GM21576 (cell line): ENCODE results near the gene SNRPE.
A peak's percentile ranks its signal among the peaks of the same experiment; 100 is the strongest.
"Not testable (repeated sequence)": the region's sequence is repeated elsewhere in the genome, so short reads cannot be mapped to it uniquely, and the experiment has no call there.

Experiments used
- ATAC-seq: cut with Tn5 transposase; IDR thresholded peaks from one replicate; pipeline ENCODE4 v1.9.1; 2021; ENCODE audit warnings: mild to moderate bottlenecking, moderate library complexity; ENCODE audit not compliant: unreplicated experiment

SNRPE gene

DNA sequence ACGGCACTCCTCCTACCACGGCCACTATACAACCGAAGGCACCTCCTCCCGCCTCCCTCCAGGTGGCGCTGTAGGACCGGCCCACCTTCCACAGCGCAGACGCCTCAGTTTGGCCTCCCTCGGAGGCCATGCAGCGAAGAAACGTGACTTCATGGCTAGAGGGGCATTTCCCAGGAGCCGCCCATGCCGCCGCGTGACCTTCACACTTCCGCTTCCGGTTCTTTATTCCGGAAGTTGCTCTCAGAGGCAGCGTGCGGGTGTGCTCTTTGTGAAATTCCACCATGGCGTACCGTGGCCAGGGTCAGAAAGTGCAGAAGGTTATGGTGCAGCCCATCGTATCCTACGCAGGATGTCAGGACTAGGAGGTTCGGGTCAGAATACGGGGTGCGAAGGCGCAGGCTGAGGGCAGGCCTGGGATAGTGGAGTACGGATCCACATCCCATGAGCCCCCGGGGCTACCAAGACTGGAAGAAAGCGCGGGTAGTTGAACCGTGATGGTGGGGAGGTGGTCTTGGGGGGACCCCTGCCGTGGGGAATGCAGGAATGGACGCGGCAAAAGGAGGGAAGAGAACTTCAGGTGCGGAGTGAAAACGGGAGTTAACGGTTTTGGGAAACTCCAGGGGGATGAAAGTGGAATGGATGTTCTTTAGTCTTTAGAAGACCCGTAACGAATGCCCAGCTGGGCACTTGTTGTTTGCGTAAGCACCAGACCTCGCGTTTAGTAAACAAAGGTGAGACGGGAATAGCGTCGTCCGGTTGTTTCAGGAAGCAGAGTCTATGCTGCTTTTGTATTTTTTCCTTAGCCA is at the start of gene SNRPE:
TSS of gene SNRPE (plus strand) at position 221 of the 806 bp plus-strand sequence. CDS start at position 282, 61 bp downstream.
- peak; percentile 97 for ATAC-seq

DNA sequence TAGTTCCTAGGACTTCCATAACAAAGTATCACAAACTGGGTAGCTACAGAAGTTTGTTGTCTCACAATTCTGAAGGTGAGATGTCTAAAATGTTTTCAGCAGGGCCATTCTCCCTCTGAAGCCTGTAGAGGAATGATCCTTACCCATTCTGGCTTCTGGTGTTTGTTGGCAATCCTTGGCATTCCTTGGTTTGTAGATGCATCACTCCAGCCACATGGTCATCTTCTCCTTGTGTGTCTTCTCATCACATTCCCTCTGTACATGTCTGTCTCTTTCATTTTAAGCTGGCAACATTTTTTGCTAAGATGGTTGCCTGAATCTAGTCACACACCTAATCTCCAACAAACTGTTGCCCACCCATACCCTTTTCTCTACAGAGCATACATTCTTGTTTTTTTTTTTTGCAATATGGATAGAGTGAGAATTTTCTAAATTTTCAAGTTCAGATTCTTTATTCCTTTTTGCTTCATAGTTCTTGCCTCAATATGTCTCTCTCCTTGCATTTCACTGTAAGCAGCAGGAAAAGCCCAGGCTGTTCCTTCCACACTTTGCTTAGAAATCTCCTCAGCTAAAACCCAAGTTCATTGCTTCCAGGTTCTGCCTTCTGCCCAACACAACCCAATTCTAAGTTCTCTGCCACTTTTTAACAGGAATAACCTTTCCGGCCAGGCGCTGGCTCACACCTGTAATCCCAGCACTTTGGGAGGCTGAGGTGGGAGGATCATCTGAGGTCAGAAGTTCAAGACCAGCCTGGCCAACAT is 47.6 kb upstream of the SNRPE start:
- ATAC-seq, result no peak

DNA sequence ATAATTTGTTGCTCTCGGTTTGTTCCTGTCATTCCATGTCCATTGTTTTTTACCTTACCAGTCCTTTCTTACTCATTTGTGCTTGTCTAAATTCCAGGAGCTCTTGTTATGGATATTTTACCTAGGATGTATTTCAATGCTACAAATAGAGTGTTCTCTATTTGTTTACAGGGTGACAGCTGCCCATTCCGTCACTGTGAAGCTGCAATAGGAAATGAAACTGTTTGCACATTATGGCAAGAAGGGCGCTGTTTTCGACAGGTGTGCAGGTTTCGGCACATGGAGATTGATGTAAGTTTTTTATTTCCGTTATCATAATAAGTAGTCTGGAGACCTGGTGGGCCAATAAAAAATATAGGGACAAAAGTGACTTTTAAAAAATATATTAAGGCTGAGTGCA is 43.0 kb upstream of the SNRPE start:
- no peak for ATAC-seq

DNA sequence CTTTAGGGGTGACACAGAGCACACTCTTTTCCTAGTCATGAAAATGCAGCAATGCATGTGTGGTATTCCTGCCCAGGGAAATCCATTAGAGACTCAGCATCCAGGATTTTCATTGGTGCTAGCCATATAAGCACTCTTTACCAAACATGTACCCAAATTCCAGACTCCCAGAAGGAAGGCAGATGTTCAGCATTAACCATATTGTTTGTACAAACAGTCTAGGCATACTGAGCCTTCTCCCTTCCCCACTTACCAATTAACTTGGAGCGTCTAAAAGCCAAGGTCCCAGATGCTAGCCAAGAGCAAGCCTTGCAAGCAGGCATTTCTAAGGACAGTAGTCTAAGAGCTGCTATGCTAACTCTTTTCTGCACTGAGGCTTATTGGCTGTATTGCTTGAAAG is 38.1 kb upstream of the SNRPE start:
- ATAC-seq, result no peak

DNA sequence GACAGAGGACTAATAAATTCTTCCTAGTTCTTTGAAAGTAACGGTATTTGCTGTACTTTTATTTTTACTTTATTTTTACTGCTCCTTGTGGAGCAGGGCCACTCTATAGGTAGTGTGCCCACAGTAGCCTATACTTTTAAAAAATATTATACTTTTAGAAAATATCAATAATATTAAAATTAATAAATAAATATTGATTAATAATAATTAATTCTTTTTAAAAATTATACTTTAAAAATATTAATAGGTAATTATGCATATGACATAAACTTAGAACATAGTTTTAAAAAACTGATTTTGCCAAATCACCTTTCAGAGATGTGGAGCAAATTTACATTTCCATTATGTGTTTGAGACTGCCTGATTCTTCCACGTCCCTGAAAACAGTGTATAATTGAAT is 35.2 kb upstream of the SNRPE start:
- no peak for ATAC-seq

DNA sequence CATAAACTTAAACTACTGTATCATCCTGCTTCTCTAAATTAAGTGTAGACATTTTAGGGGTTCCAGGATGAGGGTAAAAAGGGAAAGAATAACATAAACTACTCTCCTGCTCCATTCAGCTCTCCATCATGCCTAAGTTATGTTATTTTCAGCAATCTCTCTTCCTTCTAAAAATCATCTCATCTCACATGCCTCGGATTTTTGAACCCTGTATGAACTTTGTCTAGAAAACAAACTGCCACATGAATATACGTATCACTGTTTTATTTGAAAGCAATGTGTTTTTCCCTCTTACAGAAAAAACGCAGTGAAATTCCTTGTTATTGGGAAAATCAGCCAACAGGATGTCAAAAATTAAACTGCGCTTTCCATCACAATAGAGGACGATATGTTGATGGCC is 33.4 kb upstream of the SNRPE start:
- no peak for ATAC-seq

DNA sequence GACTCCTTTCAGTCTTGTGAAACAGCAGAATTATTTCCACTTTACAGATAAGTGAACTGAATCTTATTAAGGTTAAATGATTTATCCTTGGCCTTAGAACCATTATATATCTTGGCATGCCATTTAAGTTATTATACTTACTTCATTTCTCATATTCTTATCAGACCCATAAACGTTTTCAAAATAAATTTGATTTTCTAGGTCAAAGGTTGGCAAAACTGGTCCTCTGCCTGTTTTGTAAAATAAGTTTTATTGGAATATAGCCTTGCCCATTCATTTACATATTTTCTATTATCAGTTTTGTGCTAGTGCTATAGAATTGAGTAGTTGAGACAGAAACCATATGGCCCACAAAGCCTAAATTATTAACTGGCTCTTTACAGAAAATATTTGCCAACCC is 32.9 kb upstream of the SNRPE start:
- ATAC-seq, result no peak

DNA sequence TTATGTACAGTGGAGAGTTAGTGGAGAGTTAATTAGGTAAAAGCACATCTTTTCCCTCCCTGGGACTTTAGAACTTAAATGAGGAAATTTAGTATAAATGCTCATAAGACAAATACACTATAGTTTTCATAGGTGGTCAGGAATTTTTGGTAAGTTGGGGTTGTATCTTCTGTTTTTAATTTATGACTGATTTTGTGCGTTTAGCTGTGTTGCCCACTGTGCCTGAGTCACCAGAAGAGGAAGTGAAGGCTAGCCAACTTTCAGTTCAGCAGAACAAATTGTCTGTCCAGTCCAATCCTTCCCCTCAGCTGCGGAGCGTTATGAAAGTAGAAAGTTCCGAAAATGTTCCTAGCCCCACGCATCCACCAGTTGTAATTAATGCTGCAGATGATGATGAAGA is 32.2 kb upstream of the SNRPE start:
- not testable (repeated sequence) for ATAC-seq

DNA sequence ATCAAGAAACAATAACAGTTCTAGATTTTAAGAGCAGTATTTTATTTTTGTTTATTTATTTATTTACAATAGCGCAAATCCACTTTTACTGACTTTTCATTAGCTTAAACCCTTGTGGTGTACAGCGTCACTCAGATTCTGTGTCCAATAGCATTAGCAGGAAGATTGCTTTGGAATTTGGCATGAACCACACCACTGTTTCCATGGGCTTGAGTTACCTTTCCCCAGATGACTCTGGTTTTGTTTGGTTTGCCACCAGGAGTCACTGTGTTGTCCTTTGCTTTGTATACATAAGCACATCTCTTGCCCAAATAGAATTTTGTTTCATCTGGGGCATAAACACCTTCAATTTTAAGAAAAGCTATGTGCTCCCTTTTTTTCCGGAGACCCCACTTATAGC is 25.9 kb upstream of the SNRPE start:
- no peak for ATAC-seq

DNA sequence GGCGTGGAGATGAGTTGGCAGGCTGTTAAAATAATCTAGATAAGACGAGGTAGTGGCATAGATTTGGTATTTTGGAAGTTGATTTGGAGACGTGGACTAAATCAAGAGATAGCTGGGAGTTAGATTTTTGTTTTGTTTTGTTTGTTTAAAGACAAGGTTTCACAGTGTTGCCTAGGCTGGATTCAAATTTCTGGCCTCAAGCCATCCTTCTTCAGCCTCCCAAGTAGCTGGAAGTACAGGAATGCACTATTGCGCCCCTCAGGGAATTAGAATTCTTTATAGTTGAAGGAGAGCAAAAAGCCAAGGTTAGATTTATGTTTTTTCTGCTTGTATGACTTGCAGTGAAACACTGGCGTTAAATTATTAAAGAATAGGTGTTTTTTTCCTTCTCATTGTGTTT is 22.3 kb upstream of the SNRPE start:
- ATAC-seq, result no peak

DNA sequence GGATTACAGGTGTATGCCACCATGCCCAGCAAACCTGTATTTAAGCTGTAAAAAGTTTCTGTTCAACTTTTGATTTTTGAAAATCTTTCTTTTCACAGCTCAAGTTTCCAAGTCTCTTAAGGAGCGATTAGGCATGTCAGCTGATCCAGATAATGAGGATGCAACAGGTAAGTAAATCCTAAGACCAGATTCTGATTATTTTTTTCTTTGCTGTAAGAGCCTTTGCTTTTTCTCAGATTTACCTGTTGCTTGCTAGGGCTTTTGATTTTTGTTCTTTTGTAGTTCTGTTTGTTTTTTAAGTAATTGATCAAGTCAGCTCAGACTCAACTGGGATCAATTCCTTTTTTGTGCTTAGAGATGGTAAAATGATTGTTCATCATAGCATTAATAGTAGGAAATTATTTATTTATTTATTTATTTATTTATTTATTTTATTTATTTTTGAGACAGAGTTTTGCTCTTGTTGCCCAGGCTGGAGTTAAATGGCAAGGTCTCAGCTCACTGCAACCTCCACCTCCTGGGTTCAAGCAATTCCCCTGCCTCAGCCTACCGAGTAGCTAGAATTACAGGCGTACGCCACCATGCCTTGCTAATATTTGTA is 21.1 kb upstream of the SNRPE start:
- ATAC-seq, result no peak

DNA sequence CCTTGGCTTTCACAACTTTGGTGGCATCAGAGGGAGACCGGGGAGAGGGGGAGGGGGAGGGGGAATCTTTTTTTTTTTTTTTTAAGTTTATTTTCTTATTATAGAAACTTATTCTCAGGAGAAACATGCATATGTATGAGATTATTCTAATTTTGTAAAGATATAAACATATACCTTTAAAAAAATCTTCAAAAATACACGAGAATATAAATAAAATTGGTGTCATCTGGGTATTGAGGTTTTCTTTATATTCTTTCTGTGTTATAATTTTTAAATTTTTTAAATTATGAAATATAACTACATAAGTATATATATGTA is 18.9 kb upstream of the SNRPE start:
- ATAC-seq, result no peak

DNA sequence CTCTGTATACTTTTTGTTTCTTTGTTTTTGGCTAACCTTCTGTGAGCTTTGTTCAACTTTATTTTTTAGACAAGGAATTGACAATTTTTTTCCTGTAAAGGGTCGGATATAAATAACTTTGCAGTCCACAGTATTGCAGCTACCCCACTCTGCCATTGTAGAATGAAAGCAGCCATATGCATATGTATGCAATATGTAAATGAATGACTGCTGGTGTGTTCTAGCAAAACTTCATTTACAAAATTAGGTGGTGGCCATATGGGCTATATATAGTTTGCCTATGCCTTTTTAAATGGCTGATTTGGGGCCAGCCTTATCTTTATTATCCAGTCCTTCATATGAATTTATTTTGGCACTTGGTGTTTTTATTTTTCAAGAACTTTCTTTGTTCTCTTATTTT is 18.0 kb upstream of the SNRPE start:
- no peak for ATAC-seq

DNA sequence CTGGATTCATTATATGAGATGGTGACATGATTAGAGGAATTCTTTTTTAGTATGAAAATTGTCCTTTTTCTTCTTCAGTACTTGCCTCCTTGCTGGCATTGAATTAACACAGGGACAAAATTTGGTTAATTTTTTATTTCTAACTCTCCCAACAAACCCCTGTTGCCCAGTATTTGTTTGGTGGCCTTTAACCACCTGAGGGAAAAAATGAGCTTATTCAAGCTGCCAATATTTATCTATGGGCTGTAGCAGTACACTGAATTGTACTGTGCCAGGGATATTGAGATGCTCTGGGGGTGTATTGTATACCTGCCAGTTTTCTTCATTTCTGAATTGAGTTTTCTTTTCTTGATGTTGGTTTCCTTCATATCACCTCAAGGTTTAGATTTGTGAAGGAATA is 8.3 kb upstream of the SNRPE start:
- not testable (repeated sequence) for ATAC-seq

DNA sequence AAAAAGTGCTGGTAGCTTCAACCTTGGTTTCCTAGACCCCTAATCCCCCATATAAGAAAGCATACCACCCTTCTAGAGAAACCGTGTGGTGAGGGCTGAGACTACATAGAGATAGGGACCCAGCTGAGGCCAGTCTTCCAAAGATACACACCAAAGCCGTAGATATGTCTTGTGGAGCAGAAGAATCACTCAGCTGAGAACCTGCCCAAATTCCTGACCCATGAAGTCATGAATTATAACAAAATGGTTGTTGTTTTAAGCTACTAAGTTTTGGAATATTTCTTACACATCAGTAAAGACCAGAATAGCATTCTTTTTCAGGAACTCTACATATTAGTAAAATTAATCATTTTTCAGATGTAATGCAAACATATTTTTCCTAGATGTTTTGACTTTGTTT is 3.3 kb upstream of the SNRPE start:
- ATAC-seq, result no peak

DNA sequence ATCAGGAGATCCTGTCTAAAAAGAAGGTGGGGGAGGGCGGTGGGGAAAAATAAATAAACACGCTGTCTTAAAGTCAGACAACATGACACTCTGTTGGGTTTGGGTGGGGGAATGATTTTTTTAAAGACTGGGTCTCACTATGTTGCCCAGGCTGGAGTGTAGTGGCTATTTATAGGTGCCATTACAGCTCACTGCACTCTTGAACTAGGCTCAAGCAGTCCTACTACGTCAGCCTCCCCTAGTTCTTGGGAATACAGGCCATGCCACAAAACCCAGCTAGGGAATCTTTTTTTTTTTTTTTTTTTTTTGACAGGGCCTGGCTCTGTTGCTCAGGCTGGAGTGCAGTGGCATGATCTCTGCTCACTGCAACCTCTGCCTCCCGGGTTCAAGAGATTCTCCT is 2.4 kb upstream of the SNRPE start:
- ATAC-seq, result no peak

DNA sequence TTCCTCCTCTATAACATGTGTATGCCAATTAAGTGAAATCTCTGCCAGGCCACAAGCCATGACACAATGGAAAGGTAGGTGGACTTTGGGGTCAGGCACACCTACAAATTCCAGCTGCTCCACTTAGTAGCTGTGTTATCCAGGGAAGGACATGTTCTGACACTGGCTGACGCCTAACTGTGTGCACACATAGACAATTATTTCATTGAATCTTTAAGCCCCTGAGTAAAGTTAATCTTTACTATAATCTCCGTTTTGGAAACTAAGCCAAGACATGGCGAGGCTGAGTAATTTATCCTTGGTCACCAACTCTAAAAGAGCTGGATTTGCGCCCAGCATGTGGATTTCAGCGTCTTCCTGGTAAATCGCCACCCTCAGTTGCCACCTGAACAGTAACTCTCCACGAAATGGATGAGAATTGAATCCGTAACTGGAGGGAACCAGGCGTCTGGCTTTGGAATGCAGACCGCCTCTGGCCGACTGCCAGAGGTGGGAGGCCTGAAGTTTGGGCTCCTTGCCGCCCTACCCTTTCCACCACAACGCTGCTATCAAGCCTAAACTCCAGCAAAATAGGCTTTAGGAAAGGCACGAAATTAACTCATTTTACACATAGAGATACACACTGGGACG is 888 bp upstream of the SNRPE start:
- ATAC-seq, result no peak

DNA sequence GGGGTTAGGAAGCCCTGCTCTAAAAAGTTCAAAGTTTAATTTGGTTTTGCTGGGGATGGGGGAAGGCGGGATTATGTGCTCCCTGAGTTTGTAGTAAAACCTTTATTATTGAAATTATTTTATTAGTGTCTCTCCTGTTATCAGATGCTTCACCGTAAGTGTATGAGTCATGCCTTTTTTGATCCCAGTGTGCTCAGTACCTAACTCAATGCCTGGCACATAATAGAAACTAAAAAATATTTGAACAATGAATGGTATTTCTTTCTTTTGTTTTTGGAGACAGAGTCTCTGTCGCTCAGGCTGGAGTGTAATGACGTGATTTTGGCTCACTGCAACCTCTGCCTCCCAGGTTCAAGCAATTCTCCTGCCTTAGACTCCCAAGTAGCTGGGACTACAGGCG is 6.4 kb downstream of the SNRPE start:
- no peak for ATAC-seq

DNA sequence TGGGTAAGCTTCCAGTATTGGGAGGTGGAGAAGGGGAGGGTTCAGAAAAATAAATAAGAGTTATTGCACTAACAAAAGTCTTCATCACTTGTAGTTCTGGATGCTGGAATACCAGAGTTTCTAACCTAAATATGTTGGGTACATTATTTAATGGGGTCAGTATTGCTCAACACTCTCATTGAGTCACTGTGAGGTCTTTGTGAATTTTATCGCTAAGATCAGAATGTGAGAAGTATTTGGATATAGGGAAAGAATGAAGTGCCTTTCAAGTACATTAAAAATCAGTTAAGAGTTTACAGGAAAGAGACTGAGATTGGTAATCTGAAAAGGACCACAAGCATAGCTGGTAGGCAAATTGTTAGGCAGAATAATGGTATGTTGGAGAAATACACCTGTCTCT is 8.8 kb downstream of the SNRPE start:
- no peak for ATAC-seq

DNA sequence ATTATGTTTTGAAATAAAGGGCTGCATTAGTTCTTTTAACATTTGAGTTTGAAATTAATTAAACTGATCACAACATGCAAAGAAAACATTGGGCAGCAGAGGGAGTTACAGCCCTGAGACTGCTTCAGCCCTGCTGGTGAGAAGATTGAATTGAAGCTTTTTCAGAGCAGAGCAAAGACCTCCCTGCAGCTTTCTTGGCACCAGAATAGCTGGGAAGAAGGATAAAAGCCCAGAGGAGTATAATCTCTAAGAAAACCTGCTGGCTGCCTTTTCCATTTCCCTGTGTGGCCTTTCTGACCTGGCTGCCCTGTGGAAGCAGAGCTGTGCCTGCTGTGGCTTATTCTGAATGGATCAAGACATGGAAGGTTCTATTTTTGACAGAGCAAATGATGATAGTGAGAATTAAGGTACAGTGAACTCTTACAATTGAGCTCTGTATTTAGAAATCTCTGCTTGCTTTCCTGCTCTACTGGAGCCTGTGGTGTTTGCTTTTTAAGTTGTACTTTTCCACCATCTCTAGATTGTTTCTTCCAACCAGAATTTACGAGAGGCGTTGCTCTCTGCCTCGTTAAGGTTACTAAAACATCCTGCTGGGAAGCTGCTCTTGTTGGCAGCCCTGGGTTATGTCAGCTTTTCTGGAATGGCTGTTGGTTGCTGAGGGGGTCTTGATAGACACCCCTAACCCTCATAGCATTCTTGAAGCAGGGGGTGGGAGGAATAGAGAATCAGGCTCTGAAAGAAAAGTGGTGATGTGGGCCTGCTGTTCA is 9.9 kb downstream of the SNRPE start:
- no peak for ATAC-seq

DNA sequence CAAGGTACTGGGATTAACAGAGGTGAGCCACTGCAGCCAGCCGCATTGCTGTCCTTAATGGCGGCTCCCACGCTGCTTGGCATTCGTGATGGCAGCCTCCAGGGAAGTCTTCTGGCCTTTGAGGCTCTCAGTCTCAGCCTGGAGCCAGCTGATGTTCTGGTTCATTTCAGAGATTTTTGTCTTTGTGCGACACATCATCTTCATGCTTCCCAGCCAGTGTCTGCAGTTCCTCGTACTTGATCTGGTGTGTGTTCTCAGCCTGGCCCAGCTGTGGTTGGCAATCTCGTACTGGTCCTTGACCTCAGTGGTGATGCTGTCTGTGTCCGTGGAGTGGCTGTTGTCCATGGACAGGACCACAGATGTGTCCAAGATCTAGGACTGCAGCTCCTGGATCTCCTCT is 11.7 kb downstream of the SNRPE start:
- ATAC-seq, result no peak
